NCI-H345 treated with DMSO at 0.1 percent for 48 hours (cell line): Measurements from ENCODE around the gene ZCCHC8.
"Not testable (repeated sequence)": the region's sequence is repeated elsewhere in the genome, so short reads cannot be mapped to it uniquely, and the experiment has no call there.

Experiments used
- DNase-seq: peaks from one replicate; lab custom pipeline; 2025; ENCODE audit not compliant: unreplicated experiment; lab: John Stamatoyannopoulos, UW

The ZCCHC8 gene

DNA sequence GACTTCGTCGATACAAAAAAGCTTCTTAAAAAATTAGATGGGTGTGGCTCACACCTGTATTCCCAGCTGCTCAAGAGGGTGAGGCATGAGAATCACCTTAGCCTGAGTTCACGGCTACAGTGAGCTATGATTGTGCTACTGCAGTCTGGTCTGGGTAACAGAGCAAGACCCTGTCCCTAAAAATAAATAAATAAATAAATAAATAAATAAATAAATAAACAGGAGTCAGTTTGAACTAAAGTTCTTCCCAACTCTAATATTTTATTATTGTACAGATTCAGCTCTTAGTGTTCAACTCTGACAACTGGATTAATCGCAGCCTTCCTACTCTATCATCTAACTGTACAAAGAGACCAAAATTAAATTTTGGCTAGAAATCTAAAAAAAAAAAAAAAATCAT lies 65.5 kb downstream of the ZCCHC8 start:
- DNase-seq: no peak

DNA sequence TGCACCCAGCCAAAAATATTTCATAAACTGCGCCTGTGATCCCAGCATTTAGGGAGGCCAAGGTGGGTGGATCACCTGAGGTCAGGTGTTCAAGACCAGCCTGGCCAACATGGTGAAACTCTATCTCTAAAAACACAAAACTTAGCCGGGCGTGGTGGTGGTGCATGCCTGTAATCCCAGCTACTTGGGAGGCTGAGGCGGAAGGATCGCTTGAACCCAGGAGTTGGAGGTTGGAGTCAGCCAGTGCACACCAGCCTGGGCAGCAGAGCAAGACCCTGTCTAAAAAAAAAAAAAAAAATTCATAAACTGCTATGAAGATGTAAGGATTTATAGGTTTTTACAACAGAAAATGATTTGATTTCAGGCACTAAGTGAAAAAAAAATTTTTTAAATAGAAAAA lies 71.7 kb downstream of the ZCCHC8 start:
- not testable (repeated sequence) for DNase-seq

DNA sequence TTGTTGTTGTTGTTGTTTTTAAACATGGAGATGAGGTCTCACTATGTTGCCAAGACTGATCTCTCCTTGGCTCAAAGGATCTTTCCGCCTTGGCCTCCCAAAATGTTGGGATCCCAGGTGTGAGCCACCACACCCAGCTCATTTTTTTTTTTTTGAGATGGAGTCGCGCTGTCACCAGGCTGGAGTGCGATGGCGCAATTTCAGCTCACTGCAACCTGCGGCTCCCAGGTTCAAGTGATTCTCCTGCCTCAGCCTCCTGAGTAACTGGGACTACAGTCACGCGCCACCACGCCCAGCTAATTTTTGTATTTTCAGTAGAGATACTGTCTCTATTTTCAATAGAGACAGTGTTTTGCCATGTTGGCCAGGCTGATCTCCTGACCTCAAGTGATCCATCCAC lies 73.3 kb downstream of the ZCCHC8 start:
- DNase-seq: no peak

DNA sequence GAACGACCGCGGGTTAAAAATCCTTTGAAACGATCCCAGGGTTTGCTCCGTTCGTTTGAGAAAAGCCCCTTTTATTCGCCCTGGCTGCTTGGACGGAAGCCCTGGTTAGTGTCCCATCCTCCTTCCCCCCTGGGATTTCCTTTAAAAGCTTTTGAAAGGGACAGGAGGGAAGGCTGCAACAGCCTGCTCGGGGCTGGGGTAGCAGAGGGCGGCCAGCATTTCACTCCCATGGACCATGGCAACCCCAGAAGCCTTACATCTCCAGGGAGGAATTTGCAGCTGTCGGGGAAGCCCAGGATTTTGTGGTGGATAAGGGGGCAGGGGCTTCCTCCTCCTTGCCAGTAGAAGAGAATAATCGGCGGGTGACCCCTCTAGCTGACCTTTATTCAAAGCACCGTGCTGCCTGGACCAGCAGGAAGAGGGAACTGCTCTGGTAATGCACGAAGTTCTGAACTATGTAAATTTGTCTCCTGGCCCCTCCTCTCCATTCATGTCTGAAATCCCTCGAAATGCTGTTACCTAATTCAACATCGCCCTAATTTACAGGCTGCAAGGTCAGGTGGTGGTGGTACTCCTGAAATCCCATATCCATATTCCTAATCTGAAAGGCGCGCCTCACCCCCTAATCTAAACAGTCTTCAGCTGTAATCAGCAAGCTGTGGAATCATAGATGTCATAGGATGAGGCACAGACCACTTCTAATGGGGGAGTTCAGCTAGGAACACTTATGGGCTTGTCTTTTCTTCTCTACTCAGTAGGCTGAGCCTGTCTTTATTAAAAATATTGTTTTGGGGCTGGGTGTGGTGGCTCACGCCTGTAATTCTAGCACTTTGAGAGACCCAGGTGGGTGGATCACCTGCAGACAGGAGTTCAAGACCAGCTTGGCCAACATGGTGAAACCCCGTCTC lies 77.2 kb downstream of the ZCCHC8 start:
- peak; percentile 50 for DNase-seq

DNA sequence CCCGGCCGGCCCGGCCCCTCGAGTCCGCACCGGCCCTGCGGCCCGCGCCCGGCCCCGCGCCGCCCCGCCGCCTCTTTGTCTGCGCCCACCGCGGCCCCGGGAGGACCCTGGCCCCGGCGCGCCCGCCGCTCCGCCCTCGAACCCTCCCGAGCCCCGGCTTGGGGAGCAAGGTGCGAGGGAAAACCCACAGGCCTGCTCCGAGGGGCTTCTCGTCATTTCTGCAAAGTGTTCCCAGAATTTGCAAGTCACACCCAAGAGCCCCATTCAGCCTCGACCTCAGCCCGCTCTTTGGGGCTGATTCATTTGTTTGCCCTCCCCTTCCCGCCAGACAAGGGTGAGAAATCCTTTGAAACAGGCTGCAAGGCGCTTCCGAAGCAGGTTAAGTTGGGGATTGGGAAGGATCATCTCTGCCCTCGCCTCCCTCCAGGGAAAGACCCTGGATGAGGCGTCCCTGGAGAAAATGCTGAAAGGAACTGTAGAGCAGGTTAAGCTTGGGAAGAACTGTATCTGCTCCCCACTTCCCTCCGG lies 77.9 kb downstream of the ZCCHC8 start:
- peak; percentile 39 for DNase-seq

DNA sequence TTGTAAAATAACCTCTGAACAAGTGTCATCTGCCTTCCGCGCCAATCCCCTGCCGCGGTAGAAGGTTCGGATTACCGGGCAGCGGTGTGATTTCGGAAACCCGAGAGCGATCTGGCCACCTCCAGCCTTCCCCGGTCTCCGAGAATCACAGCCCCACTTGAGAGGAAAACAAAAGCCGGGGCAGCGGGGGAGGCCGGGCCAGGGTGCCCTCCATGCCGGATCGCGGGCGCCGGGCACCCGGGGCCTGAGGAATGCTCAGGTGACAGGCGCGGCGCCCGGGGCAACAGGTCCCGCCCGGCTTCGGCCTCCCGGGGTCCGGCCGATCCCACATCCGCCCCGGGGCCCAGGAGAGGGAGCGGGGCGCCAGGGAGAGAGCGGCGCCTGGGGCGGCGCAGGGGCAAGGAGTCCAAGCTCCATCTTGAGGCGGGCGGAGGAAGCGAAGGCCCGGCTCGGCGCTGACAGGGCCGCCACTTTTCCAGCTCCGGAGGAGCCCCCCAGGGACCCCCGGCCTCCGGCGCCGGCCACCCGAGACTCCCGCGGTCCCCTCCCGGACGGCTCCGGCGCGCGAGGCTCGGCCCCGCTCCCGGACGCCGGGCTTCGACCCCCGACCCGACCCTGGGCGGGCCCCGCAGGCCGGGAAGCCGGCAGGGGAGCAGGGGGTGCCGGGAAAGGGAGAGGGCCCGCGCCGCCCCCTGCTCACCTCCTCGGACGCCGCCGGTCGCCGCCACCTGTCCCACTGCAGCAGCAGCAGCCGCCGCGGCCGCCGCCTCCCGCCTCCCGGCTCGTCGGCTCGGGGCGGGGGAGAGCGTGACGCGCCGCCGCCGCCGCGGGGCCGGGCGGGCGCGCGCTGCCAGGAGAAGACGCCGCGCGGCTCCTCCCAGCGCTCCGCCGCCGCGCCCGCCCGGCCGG lies 78.7 kb downstream of the ZCCHC8 start, which contains the start of gene CLIP1:
Gene CLIP1 (minus strand): TSS at position 849 of the 909 bp plus-strand sequence. CDS start 42,217 bp downstream, outside the sequence.
- peak; percentile 12 for DNase-seq
